Left renal cortex interstitium (tissue), 4 donors: ENCODE results near the gene CDK14. TPM values are rescaled to one million over a fixed set of nuclear protein-coding genes. Genes with fewer than 3 reads are reported as not detected.

Experiments
- DNase-seq, 4 donors: peaks; one replicate each; pipeline ENCODE4 v3.0.0-alpha.2; 2013; ENCODE audit warnings: low read depth in 4 of 4, low spot score in 2 of 4, missing footprints in 1 of 4
- polyA plus RNA-seq, 4 donors: library from polyadenylated mRNA; unstranded; fragments of 120-200 nt; gene quantifications; one replicate each; pipeline ENCODE4 v1.2.1, GENCODE V29; 2013; ENCODE audit not compliant: insufficient read length in 4 of 4

Gene CDK14
- polyA plus RNA-seq, 4 donors: 29.4 to 32.5 (median 29.7) TPM

DNA sequence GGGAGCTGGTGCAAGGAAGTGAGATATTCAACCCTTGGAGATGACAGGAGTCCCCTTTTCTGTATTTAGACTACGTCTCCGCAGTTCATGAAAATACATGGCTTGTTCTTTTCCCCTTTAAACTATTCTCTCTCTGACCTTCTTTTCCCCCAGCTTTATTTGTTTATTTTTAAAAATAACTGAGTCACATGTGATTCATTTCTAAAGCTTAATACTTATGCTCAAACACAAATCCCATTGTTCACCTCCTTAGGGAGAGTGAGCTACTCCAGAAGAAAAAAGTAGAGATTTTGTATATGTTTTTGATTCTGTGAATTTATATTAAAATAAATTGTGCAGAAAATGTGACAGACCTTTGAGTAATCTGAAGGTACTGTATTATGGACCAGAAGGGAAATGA is 632.2 kb downstream of the CDK14 start:
- no peak for DNase-seq

DNA sequence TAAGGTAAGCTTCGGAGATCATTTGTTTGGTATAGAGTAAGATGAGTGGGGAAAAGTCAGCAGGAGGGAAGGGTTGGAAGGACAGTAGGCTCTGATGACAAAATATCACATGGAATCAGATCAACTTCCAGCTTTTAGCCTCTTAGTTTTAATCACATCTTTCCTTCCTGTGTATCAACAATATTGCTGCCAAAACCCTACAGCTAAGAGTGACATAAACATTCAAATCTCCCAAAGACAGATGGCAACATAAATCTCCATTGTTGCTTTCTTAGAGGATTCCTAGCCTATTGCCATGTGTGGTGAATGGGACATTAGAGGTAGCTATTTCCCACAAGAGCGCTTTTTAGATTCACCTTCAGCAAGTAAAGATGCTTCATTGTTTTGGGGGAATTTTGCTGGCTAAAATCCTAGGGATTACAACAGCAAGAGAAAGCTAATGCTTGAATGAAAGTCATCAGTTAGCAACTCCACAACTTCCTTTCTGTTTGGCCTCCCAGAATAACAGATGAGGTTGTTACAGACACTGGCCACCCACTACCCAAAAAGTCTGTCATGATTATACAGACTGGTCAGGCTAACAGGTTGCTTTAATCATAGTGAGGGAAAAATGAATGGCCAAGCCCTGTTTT is 632.9 kb downstream of the CDK14 start:
- no peak for DNase-seq

DNA sequence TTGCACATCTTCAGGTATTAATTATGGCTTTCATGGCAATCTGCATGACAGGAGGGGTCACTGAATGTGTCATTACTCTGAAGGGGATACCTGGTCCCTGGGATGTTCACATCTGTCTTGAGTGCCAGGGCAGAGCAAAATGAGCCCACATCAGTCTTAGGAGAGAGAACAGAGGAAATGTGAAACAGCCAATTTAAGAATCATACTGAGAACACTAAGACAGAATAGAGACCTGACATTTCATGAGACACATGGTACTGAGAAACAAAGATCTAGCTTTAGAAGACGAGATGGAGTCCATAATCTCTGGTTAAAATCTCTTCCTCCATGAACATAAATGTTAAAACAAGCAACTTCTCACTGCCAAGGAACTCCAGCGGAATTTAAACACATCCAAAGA is 634.0 kb downstream of the CDK14 start:
- no peak for DNase-seq

DNA sequence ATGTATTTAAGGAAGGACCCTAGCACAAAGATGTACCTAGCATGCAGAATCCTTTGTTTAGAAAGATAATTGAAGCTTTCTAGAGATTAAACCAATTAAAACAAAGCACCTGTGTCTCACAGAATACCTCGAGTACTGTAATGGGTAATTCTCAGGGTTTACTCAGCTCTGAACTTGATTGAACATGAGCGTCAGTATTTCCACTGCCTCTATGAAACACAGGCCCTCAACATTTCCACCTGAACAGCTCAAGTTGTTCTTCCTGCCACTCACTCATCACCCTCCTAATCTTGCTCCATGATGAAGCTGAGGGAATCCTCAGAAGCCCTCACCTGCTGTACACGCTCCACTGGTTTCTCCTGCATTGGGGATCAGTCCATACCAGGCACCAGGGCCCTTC is 634.4 kb downstream of the CDK14 start:
- DNase-seq: no peak

DNA sequence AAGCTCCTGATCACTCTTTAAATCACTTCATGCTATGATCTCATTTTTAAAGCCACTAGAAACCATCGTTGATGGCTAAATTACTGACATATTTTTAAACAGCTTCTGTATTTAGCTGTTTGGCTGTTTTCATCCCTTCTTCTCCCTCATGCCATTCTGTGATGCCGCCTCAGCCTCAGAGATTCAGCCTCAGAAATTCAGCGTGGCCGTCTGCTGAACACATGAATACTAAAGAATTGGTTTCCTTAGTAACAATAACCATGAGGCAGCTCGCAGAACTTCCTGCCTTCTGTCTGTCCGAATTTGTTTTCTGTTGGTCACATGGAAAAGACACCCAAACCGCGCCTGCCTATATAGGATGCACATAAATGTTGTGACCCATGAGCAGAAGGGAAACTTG is 637.1 kb downstream of the CDK14 start:
- DNase-seq: no peak

DNA sequence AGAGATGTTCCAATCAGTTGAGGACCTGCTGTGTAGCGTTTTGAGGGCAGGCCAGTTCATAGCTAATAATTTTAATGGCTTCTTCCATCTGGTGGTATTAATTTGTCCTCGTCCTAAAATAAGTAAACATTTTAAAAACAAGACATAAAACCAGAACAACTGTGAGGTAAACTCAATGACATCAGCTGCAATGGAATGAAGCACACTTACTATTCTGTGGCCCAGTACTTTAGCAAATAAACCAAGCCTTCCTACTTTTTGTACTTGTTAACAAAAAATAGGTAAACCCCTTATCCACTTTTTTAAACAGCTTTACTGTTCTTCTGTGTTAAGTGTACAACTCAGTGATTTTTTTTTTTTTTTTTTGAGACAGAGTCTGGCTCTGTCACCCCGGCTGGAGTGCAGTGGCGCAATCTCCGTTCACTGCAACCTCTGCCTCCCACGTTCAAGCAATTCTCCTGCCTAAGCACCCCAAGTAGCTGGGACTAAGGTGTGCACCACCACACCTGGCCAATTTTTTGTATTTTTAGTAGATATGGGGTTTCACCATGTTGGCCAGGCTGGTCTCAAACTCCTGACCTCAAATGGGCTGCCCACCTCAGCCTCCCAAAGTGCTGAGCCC is 639.2 kb downstream of the CDK14 start:
- no peak for DNase-seq

DNA sequence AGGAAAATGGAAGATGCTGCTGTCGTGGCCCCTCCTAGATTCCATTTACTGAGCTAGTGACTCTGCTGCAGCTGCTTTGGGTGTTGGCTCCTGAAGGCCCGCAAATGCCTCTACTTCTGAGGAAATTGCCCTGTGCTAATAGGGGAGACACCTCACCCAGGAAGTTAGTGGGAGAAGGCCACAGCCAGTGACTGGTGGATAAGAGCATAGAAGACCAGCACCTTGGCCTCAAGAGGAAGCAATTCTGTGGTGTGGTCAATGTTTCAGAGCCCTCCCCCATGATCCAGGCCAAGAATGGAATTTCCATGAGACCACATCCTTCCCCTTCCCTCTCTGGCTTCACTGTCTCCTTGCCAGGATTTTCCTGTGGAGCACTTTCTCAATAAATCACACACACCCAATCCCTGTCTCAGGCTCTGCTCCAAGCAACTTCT is 643.1 kb downstream of the CDK14 start:
- DNase-seq: no peak

DNA sequence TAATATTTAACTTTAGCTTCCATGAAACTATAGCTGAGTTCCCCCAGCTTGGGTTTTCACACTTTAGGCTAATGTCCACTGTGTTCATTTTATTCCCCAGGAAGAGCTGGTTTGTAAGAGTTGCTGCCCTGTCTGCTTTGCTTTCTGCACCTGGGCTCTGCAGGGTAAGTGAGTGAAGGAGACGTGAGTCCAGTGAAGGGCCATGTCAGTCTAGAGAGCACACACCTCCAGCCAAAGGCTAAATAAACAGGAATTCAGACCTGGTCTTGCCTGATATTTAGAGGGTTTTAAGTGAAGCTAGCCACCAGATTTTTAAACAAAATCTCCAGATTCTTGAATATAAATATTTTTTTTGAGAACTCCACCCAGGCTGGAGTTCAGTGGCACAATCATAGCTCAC is 643.7 kb downstream of the CDK14 start:
- DNase-seq: no peak

DNA sequence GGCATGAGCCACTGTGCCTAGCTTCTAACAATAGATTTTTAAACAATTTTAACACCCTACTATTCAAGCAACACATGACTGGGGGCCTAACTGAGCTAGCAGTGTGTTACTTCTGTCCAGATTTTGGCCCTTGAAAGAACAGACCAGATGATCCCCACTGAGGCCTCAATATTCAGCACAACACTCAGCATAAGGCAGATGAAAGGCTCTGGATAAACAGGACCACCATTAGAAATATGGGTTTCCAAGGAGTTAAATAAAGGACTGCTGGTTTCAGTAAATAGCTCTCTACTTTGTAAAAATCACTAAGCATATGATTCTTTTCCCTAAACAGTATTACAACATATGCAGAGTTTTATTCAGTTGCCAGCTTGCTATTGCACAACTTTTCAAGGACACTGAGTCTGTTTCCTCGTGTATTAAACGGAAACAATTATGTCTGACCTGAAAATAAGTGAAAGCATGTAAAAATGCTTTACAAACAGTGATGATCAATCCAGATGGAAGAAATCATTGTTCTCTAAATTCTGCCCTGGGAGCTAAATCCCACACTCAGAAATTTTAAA is 644.3 kb downstream of the CDK14 start:
- no peak for DNase-seq

DNA sequence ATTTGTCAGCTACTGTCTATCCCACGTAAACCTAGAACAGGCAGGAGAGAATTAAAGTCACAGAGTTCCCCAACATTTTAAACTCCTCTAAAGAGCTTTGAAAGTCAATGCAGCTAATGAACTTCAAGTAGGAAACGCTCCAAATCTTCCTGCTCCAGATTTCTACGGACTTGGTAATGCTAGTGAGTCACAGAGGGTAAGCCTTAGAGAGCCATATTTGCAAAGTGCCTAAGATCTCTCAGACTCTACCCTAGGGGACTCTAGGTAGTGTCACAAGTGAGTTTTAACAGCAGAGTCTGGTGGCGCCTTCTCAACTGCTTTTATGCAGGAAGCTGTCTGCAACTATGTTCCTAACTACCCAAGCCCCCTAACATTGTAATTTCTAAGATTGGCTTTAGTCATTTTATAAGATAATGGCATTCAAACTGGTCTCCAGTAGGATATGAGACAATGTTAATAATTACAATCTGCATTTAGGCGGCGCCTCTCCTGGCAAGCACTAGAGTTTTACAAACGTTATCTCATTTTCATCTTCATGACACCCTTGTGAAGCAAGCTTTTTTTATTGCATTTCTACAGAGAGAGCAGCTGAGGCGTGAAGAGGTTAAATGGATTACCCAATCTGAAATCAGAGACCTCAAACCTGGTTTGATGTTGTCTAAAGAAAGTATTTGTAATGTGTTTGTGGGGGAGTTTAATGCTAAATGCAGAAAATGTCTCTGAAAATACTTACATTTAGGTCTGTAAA is 646.1 kb downstream of the CDK14 start:
- DNase-seq: no peak

DNA sequence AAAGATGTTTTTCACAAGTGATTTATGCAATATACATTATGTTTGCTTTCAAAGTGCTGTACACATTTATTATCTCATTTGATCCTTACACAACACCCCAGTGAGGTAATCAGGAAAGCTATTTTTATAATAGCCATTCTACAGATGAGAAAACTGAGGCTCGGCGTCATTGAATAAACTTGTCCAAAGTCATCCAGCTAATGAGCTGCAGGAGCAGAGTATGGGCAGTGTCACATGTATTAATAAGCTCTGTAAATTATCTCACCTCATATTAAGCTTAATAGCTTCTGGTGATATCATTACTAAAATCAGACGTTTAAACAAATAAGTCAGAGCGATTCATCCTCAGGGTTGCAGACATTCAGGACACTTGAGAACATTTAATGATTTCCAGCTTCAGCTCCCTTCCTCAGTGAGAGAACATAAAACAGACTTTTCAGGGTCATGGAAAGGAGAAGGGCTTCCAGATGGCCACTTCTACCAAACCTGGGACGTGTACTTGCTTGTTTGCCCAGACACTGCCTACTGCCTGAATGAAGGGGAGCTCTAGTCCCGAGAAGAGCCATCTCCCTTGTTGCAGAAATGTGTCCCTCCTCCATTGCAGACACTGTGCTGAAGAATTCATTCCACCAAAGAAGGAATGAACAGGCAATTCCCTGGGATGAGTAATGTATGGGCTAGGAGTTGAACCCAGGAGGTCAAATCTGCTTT is 647.6 kb downstream of the CDK14 start:
- no peak for DNase-seq

DNA sequence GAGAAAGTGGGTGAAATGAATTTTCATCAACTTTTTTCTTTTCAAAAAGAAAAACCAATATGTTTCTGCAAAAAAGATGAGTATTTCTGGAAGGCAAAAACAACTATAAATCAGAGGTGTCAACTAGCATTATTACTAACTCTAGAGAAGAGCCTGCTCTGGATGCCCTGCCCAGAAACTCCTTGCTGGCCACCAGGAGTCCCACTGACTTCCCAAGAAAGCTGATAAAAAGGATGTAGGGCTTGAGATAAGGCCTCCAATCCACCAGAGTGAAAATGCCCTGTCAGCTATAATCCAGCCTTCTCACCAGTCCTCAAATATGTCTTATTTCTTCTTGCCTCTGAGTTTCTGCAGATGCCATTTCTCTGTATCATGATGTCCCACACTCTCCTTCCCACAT is 651.4 kb downstream of the CDK14 start:
- DNase-seq: no peak

DNA sequence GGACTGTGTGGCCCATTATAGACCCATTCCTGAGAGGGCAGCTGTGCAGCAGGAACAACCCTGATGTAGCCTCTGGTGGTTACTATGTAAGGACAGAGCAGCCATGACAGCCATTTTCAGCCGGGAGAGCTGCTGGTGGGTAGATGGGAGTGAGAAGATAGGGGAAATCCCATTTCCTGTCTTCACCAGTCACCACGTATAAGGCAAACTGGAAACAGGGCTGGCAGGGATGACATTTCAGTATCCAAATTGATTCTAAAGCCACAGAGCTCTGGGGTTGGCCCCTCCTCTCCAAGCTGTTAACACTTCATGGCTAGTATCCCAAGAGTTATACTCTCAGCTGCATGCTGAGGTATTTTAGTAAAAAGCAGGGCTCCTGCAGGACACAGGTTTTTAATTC is 652.9 kb downstream of the CDK14 start:
- no peak for DNase-seq

DNA sequence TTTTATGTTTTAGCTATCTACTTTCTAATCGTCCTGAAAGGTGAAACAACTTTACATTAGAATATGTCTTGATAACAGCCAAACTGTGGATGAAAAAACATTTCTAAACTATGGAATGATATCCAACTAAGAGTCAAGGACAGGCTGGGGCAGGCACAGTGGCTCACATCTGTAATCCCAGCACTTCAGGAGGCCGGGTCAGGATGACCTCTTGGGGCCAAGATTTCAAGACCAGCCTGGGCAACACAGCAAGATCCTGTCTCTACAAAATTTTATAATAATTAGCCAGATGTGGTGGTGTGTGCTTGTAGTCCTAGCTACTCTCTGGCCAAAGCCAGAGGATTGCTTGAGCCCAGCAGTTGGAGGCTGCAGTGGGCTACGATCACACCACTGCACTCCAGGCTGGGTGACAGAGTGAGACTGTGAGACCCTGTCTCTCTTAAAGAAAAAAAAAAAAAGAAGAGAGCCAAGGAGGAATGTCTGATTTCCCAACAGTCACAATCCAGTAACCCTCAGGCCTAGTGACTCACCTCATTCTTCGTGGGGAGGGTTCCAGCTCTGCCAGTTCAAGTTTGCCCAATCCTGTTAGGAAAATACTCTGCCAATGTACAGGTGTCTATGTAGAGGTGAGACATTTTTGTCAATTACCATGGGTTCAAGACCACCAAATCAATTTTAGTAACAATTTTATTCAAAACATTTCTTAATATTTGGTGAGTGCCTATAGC is 653.5 kb downstream of the CDK14 start:
- no peak for DNase-seq

DNA sequence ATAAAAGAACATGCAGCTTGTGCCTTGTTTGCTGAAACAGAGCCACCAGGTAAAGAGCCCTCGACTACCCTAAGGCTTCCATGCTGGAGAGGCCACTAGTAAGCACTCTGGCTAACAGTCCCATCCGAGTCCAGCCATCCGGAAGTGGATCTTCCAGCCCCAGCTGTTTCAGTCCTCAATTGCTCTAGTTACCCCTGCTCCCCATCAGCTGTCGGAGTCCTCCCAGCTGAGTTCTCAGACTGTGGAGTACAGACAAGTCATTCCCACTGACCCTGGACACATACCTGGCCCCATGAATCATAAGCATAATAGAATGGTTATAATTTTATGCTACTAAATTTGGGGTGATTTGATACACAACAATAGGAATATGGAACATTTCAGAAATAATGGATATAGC is 654.6 kb downstream of the CDK14 start:
- no peak for DNase-seq

DNA sequence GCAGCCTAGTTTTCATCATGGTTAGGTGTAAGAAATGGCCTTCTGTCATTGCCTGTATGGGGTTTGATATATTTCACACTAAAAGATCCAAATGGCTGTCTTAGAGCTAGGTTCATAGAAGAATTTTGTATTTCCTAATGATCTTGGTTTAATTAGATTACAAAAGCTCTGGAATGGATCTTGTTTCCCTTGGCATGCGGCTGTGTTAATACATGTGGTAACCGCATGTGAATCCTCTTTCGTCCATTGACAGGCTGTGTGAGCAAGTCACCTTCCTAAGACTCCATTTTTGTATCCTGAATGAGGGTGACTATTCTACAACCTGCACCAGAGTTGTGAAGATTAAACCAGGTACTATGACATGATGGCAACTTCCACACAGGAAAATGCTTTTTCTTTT is 655.8 kb downstream of the CDK14 start:
- DNase-seq: no peak
